ENCODE results near the gene KLHL36. TPM values are rescaled to one million over a fixed set of nuclear protein-coding genes. Genes with fewer than 3 reads are reported as not detected.
"Not testable (repeated sequence)": the region's sequence is repeated elsewhere in the genome, so short reads cannot be mapped to it uniquely, and the experiment has no call there.

The KLHL36 gene
- total RNA-seq, 4 donors from 2014 or later: 43.4 to 70.7 (median 67.2) TPM

DNA sequence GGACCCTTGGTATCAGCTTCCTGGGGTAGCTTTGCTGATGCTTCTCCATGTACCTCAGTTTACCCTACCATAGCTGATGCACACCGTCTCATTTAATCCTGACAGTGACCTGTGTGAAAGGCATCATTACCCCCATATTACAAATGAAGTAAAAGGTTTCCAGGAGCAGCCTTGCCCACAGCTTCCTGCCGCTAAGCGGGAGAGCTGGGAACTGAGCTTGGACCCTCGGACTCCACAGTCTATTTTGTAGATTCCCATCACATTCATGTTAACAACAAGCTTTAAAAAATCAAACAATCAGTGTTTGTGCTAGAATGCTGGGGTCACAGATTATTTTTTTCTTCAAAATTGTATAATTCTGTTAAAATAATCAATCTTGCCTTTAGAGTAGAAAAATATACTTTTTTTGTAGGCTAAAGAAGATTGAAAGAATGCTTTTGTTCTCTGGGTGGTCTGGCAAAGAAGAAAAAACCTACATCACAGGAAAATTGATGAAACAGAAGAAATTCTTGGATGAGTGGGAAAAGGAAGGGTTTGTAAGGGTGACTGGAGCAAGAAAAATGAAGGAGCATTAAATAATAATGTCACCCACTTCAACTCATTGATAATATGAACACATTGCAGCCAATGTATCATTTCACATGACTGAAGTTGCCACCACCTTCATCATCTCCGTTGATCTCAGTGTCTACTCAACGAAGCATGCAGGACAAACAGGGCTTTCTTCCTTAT lies 41.9 kb downstream of the KLHL36 start:
- no peaks in the 10 kb centered on the region for H3K4me1 ChIP-seq
- no peaks in the 10 kb centered on the region for H3K27me3 ChIP-seq
- 93% methylated on average over 6 of the region's 6 CpGs for WGBS
- no peaks in the 10 kb centered on the region for H3K9me3 ChIP-seq
- no peak overlapping the region for H3K4me3 ChIP-seq
- DNase-seq (ENCODE audit: low spot score in 2 of 2): no peak
- TF ChIP-seq POLR2A (IDR thresholded peaks at IDR 0.05) (no peak), POLR2AphosphoS5 (IDR thresholded peaks at IDR 0.05) (no peak), EP300 (IDR thresholded peaks at IDR 0.05) (no peak)
- TF ChIP-seq, protein P1, sequence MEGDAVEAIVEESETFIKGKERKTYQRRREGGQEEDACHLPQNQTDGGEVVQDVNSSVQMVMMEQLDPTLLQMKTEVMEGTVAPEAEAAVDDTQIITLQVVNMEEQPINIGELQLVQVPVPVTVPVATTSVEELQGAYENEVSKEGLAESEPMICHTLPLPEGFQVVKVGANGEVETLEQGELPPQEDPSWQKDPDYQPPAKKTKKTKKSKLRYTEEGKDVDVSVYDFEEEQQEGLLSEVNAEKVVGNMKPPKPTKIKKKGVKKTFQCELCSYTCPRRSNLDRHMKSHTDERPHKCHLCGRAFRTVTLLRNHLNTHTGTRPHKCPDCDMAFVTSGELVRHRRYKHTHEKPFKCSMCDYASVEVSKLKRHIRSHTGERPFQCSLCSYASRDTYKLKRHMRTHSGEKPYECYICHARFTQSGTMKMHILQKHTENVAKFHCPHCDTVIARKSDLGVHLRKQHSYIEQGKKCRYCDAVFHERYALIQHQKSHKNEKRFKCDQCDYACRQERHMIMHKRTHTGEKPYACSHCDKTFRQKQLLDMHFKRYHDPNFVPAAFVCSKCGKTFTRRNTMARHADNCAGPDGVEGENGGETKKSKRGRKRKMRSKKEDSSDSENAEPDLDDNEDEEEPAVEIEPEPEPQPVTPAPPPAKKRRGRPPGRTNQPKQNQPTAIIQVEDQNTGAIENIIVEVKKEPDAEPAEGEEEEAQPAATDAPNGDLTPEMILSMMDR (IDR thresholded peaks at IDR 0.05): no peak
- no peaks in the 10 kb centered on the region for H3K36me3 ChIP-seq
- no peak overlapping the region for H3K27ac ChIP-seq

DNA sequence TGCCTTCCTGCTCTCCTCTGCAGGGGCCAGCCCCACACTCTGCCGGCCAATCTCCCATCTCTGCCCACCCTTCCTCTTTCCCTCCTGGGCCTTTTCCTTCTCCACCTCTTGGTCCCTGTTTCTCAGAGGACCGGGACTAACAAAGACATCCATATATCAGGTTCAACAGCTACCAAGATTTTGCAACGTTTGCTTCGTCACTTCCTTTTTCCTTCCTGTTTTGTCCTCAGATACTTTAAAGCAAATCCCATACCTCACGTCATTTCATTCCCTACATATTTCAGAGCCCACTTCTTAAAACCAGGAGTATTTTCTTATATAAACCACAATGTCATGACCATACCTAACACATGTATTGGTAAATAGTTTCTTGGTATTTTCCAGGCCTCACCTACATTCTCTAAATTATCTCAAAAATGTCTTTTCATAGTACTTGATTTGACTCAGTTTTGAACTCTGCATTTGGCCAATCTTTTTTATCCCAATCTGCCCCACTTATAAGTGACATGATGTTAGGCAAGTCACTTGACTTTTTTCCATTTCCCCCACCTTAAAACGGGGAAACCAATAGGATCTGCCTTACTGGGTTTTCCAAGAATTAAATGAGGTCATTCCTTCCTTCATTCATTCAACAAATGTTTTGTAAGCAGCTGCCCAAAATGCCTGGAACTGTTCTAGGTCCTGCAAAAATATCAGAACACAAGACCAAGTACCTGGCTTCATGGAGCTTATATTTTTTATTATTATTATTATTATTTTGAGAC lies 44.3 kb downstream of the KLHL36 start:
- no peaks in the 10 kb centered on the region for H3K9me3 ChIP-seq
- TF ChIP-seq POLR2A (IDR thresholded peaks at IDR 0.05) (no peak), POLR2AphosphoS5 (IDR thresholded peaks at IDR 0.05) (no peak), EP300 (IDR thresholded peaks at IDR 0.05) (no peak)
- TF ChIP-seq, protein P1 (IDR thresholded peaks at IDR 0.05): no peak
- no peaks in the 10 kb centered on the region for H3K4me1 ChIP-seq
- no peak overlapping the region for H3K4me3 ChIP-seq
- no peaks in the 10 kb centered on the region for H3K27me3 ChIP-seq
- H3K27ac ChIP-seq: no peak overlapping the region
- 65% methylated on average over 6 of the region's 6 CpGs for WGBS
- no peak for DNase-seq (ENCODE audit: low spot score in 2 of 2)
- H3K36me3 ChIP-seq: no peaks in the 10 kb centered on the region

DNA sequence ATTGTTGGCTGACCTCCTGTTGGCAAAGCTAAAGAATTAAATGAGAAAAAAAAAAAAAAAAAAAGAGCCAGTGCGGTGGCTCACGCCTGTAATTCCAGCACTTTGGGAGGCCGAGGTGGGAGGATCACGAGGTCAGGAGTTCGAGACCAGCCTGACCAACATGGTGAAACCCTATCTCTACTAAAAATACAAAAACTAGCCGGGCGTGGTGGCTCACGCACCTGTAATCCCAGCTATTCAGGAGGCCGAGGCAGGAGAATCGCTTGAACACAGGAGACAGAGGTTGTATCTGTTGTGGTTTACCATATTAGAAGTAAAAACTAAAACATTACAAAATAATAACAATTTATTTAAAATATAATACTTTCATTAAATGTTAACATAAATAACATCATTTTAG lies 45.6 kb downstream of the KLHL36 start:
- not testable (repeated sequence) for H3K9me3 ChIP-seq; DNase-seq (ENCODE audit: low spot score in 2 of 2); H3K27ac ChIP-seq; H3K36me3 ChIP-seq; H3K4me3 ChIP-seq; H3K4me1 ChIP-seq; H3K27me3 ChIP-seq
- WGBS: 94% methylated on average over 10 of the region's 10 CpGs

DNA sequence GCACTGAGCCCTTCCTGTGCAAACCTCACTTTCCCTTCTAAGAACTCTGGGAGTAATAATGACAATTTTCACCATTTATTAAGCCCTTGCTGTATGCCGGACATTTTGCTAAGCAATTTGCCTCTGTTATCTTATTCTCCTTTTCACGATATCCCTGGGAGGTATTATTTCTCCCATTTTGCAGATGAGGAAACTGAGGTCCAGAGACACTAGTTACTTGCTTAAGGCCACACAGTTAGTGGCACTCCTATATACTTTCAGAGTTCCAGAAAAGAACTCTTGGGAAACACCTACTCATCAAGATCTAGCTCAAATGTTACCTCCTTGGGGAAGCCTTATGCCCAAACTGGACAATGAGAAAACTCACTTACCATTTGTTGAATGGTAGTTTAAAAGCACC lies 46.7 kb downstream of the KLHL36 start:
- H3K4me3 ChIP-seq: no peak overlapping the region
- H3K9me3 ChIP-seq: no peaks in the 10 kb centered on the region
- WGBS: 97% methylated on average over 2 of the region's 2 CpGs
- no peak overlapping the region for H3K27ac ChIP-seq
- no peaks in the 10 kb centered on the region for H3K27me3 ChIP-seq
- DNase-seq (ENCODE audit: low spot score in 2 of 2): no peak
- no peak for TF ChIP-seq POLR2A (IDR thresholded peaks at IDR 0.05)
- TF ChIP-seq POLR2AphosphoS5 (IDR thresholded peaks at IDR 0.05): no peak
- TF ChIP-seq EP300 (IDR thresholded peaks at IDR 0.05): no peak
- TF ChIP-seq, protein P1 (IDR thresholded peaks at IDR 0.05): no peak
- no peaks in the 10 kb centered on the region for H3K36me3 ChIP-seq
- H3K4me1 ChIP-seq: peaks cover 6% of the 10 kb centered on the region

DNA sequence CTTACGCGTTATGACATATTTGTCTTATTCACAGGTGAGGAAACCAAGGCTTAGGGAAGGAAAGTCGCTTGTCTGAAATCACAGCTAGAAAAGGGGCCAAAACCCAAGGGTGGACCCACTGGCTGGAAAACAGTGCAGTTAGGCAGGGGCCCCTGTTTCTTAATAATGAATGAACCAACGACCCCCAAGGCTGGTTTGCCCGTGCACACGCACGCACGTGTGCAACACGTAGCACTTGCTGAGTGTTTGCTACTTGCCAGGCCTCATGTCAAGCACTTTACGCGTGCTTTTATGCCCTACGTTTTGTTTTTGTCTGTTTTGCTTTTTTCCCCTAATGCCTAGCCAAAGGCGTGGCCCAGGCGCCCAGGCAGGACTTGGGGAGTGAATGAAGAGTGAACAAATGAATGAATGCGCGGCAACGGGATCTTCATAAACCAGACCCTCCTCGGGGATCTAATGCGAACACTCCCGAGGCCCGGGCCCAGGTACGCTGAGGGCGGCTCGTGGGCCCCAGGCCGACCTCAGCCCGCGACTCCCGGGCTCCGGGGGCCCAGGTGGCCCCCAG lies 50.9 kb downstream of the KLHL36 start:
- H3K4me1 ChIP-seq: peaks cover 33% of the 10 kb centered on the region
- H3K36me3 ChIP-seq: no peaks in the 10 kb centered on the region
- TF ChIP-seq POLR2A (IDR thresholded peaks at IDR 0.05): no peak
- TF ChIP-seq POLR2AphosphoS5 (IDR thresholded peaks at IDR 0.05): no peak
- TF ChIP-seq EP300 (IDR thresholded peaks at IDR 0.05): no peak
- TF ChIP-seq, protein P1 (IDR thresholded peaks at IDR 0.05): no peak
- 26% methylated on average over 29 of the region's 29 CpGs for WGBS
- H3K4me3 ChIP-seq: peak overlapping the region; percentile 100
- H3K9me3 ChIP-seq: no peaks in the 10 kb centered on the region
- no peak for DNase-seq (ENCODE audit: low spot score in 2 of 2)
- H3K27ac ChIP-seq: peak overlapping the region; percentile 26
- no peaks in the 10 kb centered on the region for H3K27me3 ChIP-seq

All from suprapubic skin (tissue), 4 donors.